ENCODE measurements around the gene CDC42EP4. TPM values are rescaled to one million over a fixed set of nuclear protein-coding genes. Genes with fewer than 3 reads are reported as not detected.

CDC42EP4 gene
- polyA plus RNA-seq, 1 donor from 2014 or later = 19.4 TPM

- Histone ChIP-seq H3K4me3 (ENCODE audit: low read length) (no peak overlapping the region), H3K36me3 (ENCODE audit: insufficient read depth, low read length) (no peaks in the 10 kb centered on the region), H3K9ac (ENCODE audit: low read length) (no peak overlapping the region), H2AFZ (ENCODE audit: low read depth, low read length) (no peak overlapping the region), H3K79me2 (replicated peaks; ENCODE audit: insufficient read depth, low read length) (peaks cover 65% of the 10 kb centered on the region), H3F3A (ENCODE audit: insufficient read depth, low read length, poor library complexity, severe bottlenecking) (no peaks in the 10 kb centered on the region), H3K9me3 (ENCODE audit: low read length) (no peaks in the 10 kb centered on the region), H3K27me3 (ENCODE audit: insufficient read depth, low read depth, low read length) (no peaks in the 10 kb centered on the region), H3K27ac (ENCODE audit: low read length) (no peak overlapping the region), H4K20me1 (ENCODE audit: insufficient read depth) (no peaks in the 10 kb centered on the region), H3K9me2 (ENCODE audit: insufficient read depth, low read length) (no peaks in the 10 kb centered on the region), H3K4me2 (ENCODE audit: low read length) (no peak overlapping the region)
- TF ChIP-seq EZH2 (IDR thresholded peaks at IDR 0.05; ENCODE audit: borderline replicate concordance, insufficient read depth, low read length, poor library complexity, severe bottlenecking) = no peak
These were observed 11.4 kb downstream of the CDC42EP4 start for GRCh38 chr17:73300392-73300791.

- Histone ChIP-seq H3K79me2 (replicated peaks; ENCODE audit: insufficient read depth, low read length) (peaks cover 62% of the 10 kb centered on the region), H3K9me2 (ENCODE audit: insufficient read depth, low read length) (no peaks in the 10 kb centered on the region), H3F3A (ENCODE audit: insufficient read depth, low read length, poor library complexity, severe bottlenecking) (no peaks in the 10 kb centered on the region), H3K36me3 (ENCODE audit: insufficient read depth, low read length) (no peaks in the 10 kb centered on the region), H3K27me3 (ENCODE audit: insufficient read depth, low read depth, low read length) (no peaks in the 10 kb centered on the region), H3K9ac (ENCODE audit: low read length) (no peak overlapping the region), H2AFZ (ENCODE audit: low read depth, low read length) (no peak overlapping the region), H3K9me3 (ENCODE audit: low read length) (no peaks in the 10 kb centered on the region), H3K4me2 (ENCODE audit: low read length) (no peak overlapping the region), H3K27ac (ENCODE audit: low read length) (no peak overlapping the region), H4K20me1 (ENCODE audit: insufficient read depth) (no peaks in the 10 kb centered on the region), H3K4me3 (ENCODE audit: low read length) (no peak overlapping the region)
- TF ChIP-seq EZH2 (IDR thresholded peaks at IDR 0.05; ENCODE audit: borderline replicate concordance, insufficient read depth, low read length, poor library complexity, severe bottlenecking) (no peak), MXI1 (conservative IDR thresholded peaks at IDR 0.05; ENCODE audit: poor library complexity, severe bottlenecking) (no peak)
These were observed 13.6 kb downstream of the CDC42EP4 start for GRCh38 chr17:73297934-73298861.

- Histone ChIP-seq H3K27ac (ENCODE audit: low read length) (no peak overlapping the region), H3K27me3 (ENCODE audit: insufficient read depth, low read depth, low read length) (no peaks in the 10 kb centered on the region), H3K79me2 (replicated peaks; ENCODE audit: insufficient read depth, low read length) (peaks cover 68% of the 10 kb centered on the region), H3K4me2 (ENCODE audit: low read length) (no peak overlapping the region), H3K4me3 (ENCODE audit: low read length) (no peak overlapping the region), H3K9me3 (ENCODE audit: low read length) (no peaks in the 10 kb centered on the region), H3K36me3 (ENCODE audit: insufficient read depth, low read length) (no peaks in the 10 kb centered on the region), H3F3A (ENCODE audit: insufficient read depth, low read length, poor library complexity, severe bottlenecking) (no peaks in the 10 kb centered on the region), H3K9ac (ENCODE audit: low read length) (no peak overlapping the region), H2AFZ (ENCODE audit: low read depth, low read length) (no peak overlapping the region), H3K9me2 (ENCODE audit: insufficient read depth, low read length) (no peaks in the 10 kb centered on the region), H4K20me1 (ENCODE audit: insufficient read depth) (no peaks in the 10 kb centered on the region)
- TF ChIP-seq SMC3 (conservative IDR thresholded peaks at IDR 0.05; ENCODE audit: poor library complexity) = no peak
- TF ChIP-seq EZH2 (IDR thresholded peaks at IDR 0.05; ENCODE audit: borderline replicate concordance, insufficient read depth, low read length, poor library complexity, severe bottlenecking) = no peak
- TF ChIP-seq POLR2AphosphoS5 (IDR thresholded peaks at IDR 0.05) = no peak
- no peak for TF ChIP-seq EP300 (conservative IDR thresholded peaks at IDR 0.05; ENCODE audit: poor library complexity, severe bottlenecking)
- no peak for TF ChIP-seq RAD21 (conservative IDR thresholded peaks at IDR 0.05)
- TF ChIP-seq TAF1 (IDR thresholded peaks at IDR 0.05; ENCODE audit: low read depth) = no peak
- TF ChIP-seq REST (IDR thresholded peaks at IDR 0.05; ENCODE audit: borderline replicate concordance) = no peak
- TF ChIP-seq MXI1 (conservative IDR thresholded peaks at IDR 0.05; ENCODE audit: poor library complexity, severe bottlenecking) = no peak
- TF ChIP-seq CTCF (IDR thresholded peaks at IDR 0.05; ENCODE audit: poor library complexity, severe bottlenecking) = no peak
These were observed 18.3 kb downstream of the CDC42EP4 start for GRCh38 chr17:73293480-73293911.

All from neural cell (in vitro differentiated cells).